Epidermal melanocyte (primary cell): Measurements from ENCODE around the gene PPOX.

ENCODE experiments used
- DNase-seq: peaks from one replicate; pipeline ENCODE4 v3.0.0; 2011; ENCODE audit warnings: low spot score; ENCODE audit not compliant: insufficient read length

PPOX gene

GRCh38 chr1:161220002-161220401 lies 53.8 kb downstream of the PPOX start:
- no peak for DNase-seq
